ENCODE measurements around the gene HMCN2.

DNA sequence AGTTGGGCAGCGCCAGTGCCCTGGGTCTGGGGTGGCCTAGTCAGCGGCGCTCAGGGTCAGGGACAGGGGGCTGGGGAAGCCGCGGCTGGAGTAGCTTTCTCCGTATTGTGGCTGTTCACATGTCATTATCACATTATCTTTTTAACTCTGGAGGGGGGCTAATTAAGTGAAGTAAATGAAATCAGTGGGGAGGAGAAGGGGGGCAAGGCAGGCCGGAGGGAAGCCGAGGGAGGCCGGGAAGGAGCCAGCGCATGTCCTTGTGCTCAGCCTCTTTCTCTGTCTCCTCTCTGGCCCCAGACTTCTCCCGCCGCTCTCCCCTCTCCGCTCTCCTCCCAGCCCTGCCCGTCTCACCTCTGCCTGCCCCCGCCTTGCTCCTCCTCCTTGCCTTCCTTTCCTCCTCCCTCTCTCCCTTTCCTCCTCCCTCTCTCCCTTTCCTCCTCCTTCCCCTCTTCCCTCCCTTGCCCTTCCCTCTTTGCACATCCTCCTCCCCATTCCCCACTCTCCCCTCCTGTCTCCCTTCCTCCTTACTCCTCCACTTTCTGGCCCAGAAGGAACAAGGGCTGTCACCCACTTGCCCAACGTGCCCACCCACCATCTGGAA is 217.9 kb downstream of the HMCN2 start:
- TF ChIP-seq POLR2AphosphoS5 (IDR thresholded peaks at IDR 0.05) (no peak), POLR2A (IDR thresholded peaks at IDR 0.05; ENCODE audit: low read depth) (no peak), EP300 (IDR thresholded peaks at IDR 0.05) (no peak)
- TF ChIP-seq, protein P1, sequence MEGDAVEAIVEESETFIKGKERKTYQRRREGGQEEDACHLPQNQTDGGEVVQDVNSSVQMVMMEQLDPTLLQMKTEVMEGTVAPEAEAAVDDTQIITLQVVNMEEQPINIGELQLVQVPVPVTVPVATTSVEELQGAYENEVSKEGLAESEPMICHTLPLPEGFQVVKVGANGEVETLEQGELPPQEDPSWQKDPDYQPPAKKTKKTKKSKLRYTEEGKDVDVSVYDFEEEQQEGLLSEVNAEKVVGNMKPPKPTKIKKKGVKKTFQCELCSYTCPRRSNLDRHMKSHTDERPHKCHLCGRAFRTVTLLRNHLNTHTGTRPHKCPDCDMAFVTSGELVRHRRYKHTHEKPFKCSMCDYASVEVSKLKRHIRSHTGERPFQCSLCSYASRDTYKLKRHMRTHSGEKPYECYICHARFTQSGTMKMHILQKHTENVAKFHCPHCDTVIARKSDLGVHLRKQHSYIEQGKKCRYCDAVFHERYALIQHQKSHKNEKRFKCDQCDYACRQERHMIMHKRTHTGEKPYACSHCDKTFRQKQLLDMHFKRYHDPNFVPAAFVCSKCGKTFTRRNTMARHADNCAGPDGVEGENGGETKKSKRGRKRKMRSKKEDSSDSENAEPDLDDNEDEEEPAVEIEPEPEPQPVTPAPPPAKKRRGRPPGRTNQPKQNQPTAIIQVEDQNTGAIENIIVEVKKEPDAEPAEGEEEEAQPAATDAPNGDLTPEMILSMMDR (IDR thresholded peaks at IDR 0.05): no peak

All from esophagus muscularis mucosa (tissue), 4 donors.